Activated naive CD4-positive, alpha-beta T cell treated with anti-CD3 and anti-CD28 coated beads, Interleukin-2, amount 50 U/mL, for 24 hours (primary cell): ENCODE measurements around the gene NEU4.
A peak's percentile ranks its signal among the peaks of the same experiment; 100 is the strongest.
"Not testable (repeated sequence)": the region's sequence is repeated elsewhere in the genome, so short reads cannot be mapped to it uniquely, and the experiment has no call there.

Experiments
- H3K27ac Mint-ChIP-seq: one replicate; pipeline ENCODE4 v1.8.0; 2021; ENCODE audit warnings: mild to moderate bottlenecking, mixed read lengths
- H3K27me3 Mint-ChIP-seq: one replicate; pipeline ENCODE4 v1.8.0; 2021; ENCODE audit warnings: mixed read lengths
- H3K36me3 Mint-ChIP-seq: one replicate; pipeline ENCODE4 v1.8.0; 2021; ENCODE audit warnings: mixed read lengths
- H3K4me1 Mint-ChIP-seq: one replicate; pipeline ENCODE4 v1.8.0; 2021; ENCODE audit warnings: mixed read lengths
- H3K4me3 Mint-ChIP-seq: one replicate; pipeline ENCODE4 v1.8.0; 2021; ENCODE audit warnings: mild to moderate bottlenecking, mixed read lengths
- H3K9me3 Mint-ChIP-seq: one replicate; pipeline ENCODE4 v1.8.0; 2021; ENCODE audit warnings: mixed read lengths

NEU4 gene

DNA sequence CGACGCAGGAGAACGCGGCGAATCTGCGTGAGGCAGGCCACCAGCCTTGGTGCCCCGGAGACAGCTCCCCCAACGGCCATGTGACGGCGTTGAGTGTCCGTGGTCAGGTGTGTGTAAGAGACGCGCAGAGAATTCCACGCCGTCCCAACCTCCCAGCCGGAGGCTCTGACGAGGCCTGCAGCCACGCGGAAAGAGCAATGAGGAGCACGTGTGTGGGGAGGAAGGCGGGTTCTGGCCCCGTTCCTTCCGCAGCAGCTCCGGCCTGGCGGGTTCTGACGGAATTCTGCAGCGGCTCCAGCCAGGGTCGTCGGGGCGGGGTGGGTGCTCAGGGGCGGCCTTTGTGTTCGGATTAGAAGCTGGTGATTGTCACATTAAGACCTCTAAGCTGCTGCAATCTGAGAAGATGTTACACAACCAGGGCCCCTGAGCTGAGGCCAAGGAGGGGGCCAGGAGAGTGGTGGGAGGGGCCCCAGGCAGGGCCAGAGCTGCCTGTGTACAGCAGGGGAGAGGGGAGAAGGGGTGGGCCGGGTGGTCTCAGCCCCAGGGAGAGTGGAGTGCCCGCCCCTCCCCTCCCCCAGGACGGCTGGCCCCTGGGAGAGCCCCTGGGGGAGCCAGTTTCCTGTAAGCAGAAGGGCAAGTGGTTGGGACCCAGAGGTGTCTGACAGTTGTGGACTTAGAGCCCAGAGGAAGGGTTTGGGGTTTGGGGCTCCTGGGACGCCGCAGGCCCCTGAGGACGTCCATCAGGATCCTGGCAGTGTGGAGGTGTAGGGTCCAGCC lies 37.5 kb upstream of the NEU4 start:
- Mint-ChIP-seq H3K9me3 (no peaks in the 10 kb centered on the region), H3K27me3 (no peaks in the 10 kb centered on the region), H3K4me3 (peak overlapping the region; percentile 56), H3K36me3 (no peaks in the 10 kb centered on the region), H3K4me1 (peaks cover 14% of the 10 kb centered on the region), H3K27ac (no peak overlapping the region)

DNA sequence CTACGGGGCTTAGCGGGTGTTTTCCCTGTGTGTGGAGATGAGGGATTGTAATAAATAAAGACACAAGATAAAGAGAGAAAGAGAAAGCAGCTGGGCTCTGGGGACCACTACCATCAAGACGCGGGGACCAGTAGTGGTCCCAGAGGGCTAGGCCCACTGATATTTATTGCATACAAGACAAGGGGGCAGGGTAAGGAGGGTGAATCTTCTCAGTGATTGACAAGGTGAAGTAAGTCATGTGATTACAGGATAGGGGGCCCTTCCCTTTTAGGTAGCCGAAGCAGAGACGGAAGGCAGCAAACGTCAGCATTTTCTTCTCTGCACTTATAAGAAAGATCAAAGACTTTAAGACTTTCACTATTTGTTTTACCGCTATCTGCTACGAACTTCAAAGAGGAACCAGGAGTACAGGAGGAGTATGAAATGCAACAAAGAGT lies 36.9 kb upstream of the NEU4 start:
- Mint-ChIP-seq H3K9me3 (no peaks in the 10 kb centered on the region), H3K36me3 (no peaks in the 10 kb centered on the region), H3K27ac (peak overlapping the region; percentile 33), H3K4me3 (peak overlapping the region; percentile 56), H3K27me3 (no peaks in the 10 kb centered on the region), H3K4me1 (peaks cover 14% of the 10 kb centered on the region)

GRCh38 chr2:241773511-241774418 lies 35.2 kb upstream of the NEU4 start:
- no peaks in the 10 kb centered on the region for H3K9me3 Mint-ChIP-seq
- H3K4me1 Mint-ChIP-seq: peaks cover 14% of the 10 kb centered on the region
- no peak overlapping the region for H3K4me3 Mint-ChIP-seq
- H3K27me3 Mint-ChIP-seq: no peaks in the 10 kb centered on the region
- no peak overlapping the region for H3K27ac Mint-ChIP-seq
- no peaks in the 10 kb centered on the region for H3K36me3 Mint-ChIP-seq

DNA sequence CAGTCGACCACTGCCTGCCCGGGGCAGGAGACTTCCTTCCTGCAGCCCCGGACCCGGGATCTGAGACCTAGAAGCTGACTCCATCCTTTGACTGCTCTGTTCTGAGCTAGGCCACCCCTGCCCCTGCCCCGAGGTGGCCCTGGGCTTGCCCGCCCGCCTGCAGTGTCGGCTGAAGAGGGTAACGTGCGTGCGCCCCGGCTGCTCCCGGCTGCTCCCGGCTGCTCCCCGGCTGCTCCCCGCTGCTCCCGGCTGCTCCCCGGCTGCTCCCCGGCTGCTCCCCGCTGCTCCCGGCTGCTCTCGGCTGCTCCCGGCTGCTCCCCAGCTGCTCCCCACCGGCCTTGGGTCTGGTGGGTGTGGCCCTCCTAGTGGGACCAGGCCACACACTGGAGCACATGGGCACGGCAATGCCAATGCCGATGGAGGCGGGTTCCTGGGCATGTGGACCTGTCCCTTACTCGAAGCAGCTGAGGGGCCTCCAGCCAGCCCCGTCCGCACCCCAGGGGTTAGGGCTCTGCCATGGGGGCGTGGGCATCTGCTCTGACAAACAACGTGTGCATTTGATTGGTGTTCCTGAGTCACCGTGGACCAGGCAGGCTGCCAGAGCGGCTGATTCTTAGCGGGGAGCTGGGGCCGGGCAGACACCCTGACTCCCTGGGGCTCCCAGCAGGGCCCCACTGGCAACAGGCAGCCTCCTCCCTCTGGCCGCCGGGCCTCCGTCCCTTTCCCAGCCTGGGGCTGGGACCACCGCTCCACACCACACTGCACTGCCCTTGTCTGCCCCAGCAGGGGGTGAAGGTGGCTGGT lies 34.4 kb upstream of the NEU4 start:
- Mint-ChIP-seq H3K9me3 (no peaks in the 10 kb centered on the region), H3K4me3 (no peak overlapping the region), H3K36me3 (no peaks in the 10 kb centered on the region), H3K4me1 (peaks cover 14% of the 10 kb centered on the region), H3K27ac (no peak overlapping the region), H3K27me3 (no peaks in the 10 kb centered on the region)

- Mint-ChIP-seq H3K9me3 (no peaks in the 10 kb centered on the region), H3K4me3 (no peak overlapping the region), H3K36me3 (no peaks in the 10 kb centered on the region), H3K27ac (no peak overlapping the region), H3K27me3 (no peaks in the 10 kb centered on the region), H3K4me1 (peaks cover 14% of the 10 kb centered on the region)
Observed at GRCh38 chr2:241775223-241776177, 33.5 kb upstream of the NEU4 start.

DNA sequence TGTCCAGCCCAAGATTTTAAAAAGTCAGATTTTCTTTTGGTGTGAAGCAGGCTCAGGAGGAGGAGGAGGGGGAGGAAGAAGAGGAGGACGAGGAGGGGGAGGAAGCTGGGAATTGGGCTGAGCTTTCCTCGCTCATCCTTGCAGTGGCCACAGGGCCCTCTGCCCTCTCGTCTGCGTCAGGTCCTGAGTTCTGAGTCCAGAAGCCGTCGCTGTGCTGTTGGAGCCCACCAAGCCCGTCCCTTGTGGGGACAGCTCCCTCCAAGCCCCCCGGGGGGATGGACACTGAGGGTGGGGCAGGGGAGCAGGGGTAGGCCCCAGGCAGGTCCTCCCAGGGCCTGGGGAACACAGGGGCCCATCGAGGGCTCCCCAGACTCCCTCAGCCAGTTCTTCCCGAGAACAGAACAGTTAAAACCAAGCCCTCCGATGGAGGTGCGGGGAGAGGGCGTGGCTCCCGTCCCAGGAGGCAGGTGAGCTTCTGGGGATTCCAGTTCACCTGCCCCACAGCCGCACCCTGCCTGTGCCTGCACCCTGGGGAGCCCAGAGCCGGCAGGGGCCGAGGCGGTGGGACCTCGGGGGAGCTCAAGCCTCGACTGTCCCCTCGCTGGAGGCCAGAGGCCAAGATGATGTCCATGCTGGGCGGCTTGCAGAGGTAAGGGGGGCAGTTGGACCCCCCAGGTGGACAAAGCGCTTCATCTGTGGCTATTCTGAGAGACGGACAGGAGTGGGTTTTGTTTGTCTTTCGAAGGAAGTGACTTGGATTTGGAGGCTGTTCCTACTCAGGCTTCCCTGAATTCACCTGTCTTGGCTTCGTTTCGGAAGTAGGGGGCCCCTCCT lies 32.4 kb upstream of the NEU4 start, which contains the start of gene GAL3ST2:
GAL3ST2 (plus strand) TSS at position 487 of the 834 bp plus-strand sequence; CDS start at position 621, 134 bp downstream.
- H3K4me1 Mint-ChIP-seq: peaks cover 14% of the 10 kb centered on the region
- H3K27me3 Mint-ChIP-seq: no peaks in the 10 kb centered on the region
- H3K36me3 Mint-ChIP-seq: no peaks in the 10 kb centered on the region
- no peaks in the 10 kb centered on the region for H3K9me3 Mint-ChIP-seq
- H3K4me3 Mint-ChIP-seq: no peak within 1 kb of the TSS
- H3K27ac Mint-ChIP-seq: no peak within 1 kb of the TSS

- H3K9me3 Mint-ChIP-seq: no peaks in the 10 kb centered on the region
- H3K27ac Mint-ChIP-seq: no peak overlapping the region
- peaks cover 8% of the 10 kb centered on the region for H3K4me1 Mint-ChIP-seq
- no peaks in the 10 kb centered on the region for H3K36me3 Mint-ChIP-seq
- no peaks in the 10 kb centered on the region for H3K27me3 Mint-ChIP-seq
- no peak overlapping the region for H3K4me3 Mint-ChIP-seq
Observed at GRCh38 chr2:241777170-241777685, 31.8 kb upstream of the NEU4 start.

- Mint-ChIP-seq H3K4me1 (peaks cover under 1% of the 10 kb centered on the region), H3K27me3 (no peaks in the 10 kb centered on the region), H3K9me3 (no peaks in the 10 kb centered on the region), H3K4me3 (no peak overlapping the region), H3K27ac (no peak overlapping the region), H3K36me3 (no peaks in the 10 kb centered on the region)
Observed at GRCh38 chr2:241777686-241778627, 31.0 kb upstream of the NEU4 start.

GRCh38 chr2:241780939-241781569 lies 27.9 kb upstream of the NEU4 start:
- H3K4me3 Mint-ChIP-seq: no peak overlapping the region
- no peaks in the 10 kb centered on the region for H3K4me1 Mint-ChIP-seq
- no peak overlapping the region for H3K27ac Mint-ChIP-seq
- H3K27me3 Mint-ChIP-seq: peaks cover 1% of the 10 kb centered on the region
- no peaks in the 10 kb centered on the region for H3K36me3 Mint-ChIP-seq
- no peaks in the 10 kb centered on the region for H3K9me3 Mint-ChIP-seq

- H3K4me1 Mint-ChIP-seq, H3K4me3 Mint-ChIP-seq, H3K9me3 Mint-ChIP-seq, H3K36me3 Mint-ChIP-seq, H3K27ac Mint-ChIP-seq, H3K27me3 Mint-ChIP-seq: not testable (repeated sequence)
Observed at GRCh38 chr2:241782053-241782452, 26.9 kb upstream of the NEU4 start.

- Mint-ChIP-seq H3K4me3 (peak overlapping the region; percentile 24), H3K4me1 (peaks cover 21% of the 10 kb centered on the region), H3K27me3 (peaks cover 1% of the 10 kb centered on the region), H3K36me3 (no peaks in the 10 kb centered on the region), H3K27ac (peak overlapping the region; percentile 14), H3K9me3 (no peaks in the 10 kb centered on the region)
Observed at GRCh38 chr2:241788135-241788534, 20.9 kb upstream of the NEU4 start.

- H3K36me3 Mint-ChIP-seq: no peaks in the 10 kb centered on the region
- peaks cover 1% of the 10 kb centered on the region for H3K27me3 Mint-ChIP-seq
- no peaks in the 10 kb centered on the region for H3K9me3 Mint-ChIP-seq
- peak overlapping the region; percentile 48 for H3K27ac Mint-ChIP-seq
- H3K4me1 Mint-ChIP-seq: peaks cover 21% of the 10 kb centered on the region
- H3K4me3 Mint-ChIP-seq: peak overlapping the region; percentile 24
Observed at GRCh38 chr2:241788572-241788971, 20.4 kb upstream of the NEU4 start.
